Nephron progenitor cell (in vitro differentiated cells): ENCODE results near the gene DOCK3.

ENCODE experiments used
- DNase-seq: peaks from one replicate; pipeline ENCODE4 v3.0.0; 2021
- H3K27ac Mint-ChIP-seq: 2 replicates; pipeline ENCODE4 v1.8.0; 2021; ENCODE audit warnings: mild to moderate bottlenecking, moderate library complexity, mixed read lengths
- H3K27me3 Mint-ChIP-seq: 2 replicates; pipeline ENCODE4 v1.8.0; 2021; ENCODE audit warnings: mild to moderate bottlenecking, low read depth, mixed read lengths; ENCODE audit not compliant: poor library complexity
- H3K36me3 Mint-ChIP-seq: 2 replicates; pipeline ENCODE4 v1.8.0; 2021; ENCODE audit warnings: low read depth, mixed read lengths
- H3K4me1 Mint-ChIP-seq: 2 replicates; pipeline ENCODE4 v1.8.0; 2021; ENCODE audit warnings: mixed read lengths
- H3K4me3 Mint-ChIP-seq: 2 replicates; pipeline ENCODE4 v1.8.0; 2021; ENCODE audit warnings: mild to moderate bottlenecking, moderate library complexity, mixed read lengths
- H3K9me3 Mint-ChIP-seq: 2 replicates; pipeline ENCODE4 v1.8.0; 2021; ENCODE audit warnings: mild to moderate bottlenecking, moderate library complexity, mixed read lengths
- CTCF ChIP-seq: fragments of 200-600 bp; sonication (generic); IDR thresholded peaks from 2 replicates; pipeline ENCODE4 v1.5.0; 2021; ENCODE audit warnings: antibody characterized with exemption

Gene DOCK3

DNA sequence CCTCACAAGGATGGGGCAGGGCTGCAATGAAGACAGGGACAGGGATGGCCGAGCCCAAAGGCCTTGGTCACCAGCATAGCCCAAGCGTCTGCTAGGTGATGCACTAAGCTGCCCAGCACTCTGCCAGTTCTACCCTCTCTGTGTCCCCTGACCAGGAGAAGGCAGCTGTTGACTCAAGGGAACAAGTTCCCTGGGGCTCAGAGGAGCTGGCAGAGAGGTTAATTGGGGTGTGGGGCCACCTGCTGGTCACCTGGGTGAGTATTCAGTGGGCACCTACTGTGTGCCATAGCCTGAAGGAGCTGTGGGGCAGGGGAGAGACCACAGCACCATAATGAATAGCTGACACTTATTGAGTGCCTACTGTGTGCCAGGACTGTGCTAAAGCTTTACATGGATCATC is 22.0 kb upstream of the DOCK3 start:
- Mint-ChIP-seq H3K27ac (no peak overlapping the region), H3K4me1 (peaks cover 23% of the 10 kb centered on the region), H3K9me3 (no peaks in the 10 kb centered on the region), H3K27me3 (peaks cover 6% of the 10 kb centered on the region), H3K36me3 (no peaks in the 10 kb centered on the region), H3K4me3 (no peak overlapping the region)
- TF ChIP-seq CTCF, result peak; percentile 7
- peak; percentile 23 for DNase-seq

DNA sequence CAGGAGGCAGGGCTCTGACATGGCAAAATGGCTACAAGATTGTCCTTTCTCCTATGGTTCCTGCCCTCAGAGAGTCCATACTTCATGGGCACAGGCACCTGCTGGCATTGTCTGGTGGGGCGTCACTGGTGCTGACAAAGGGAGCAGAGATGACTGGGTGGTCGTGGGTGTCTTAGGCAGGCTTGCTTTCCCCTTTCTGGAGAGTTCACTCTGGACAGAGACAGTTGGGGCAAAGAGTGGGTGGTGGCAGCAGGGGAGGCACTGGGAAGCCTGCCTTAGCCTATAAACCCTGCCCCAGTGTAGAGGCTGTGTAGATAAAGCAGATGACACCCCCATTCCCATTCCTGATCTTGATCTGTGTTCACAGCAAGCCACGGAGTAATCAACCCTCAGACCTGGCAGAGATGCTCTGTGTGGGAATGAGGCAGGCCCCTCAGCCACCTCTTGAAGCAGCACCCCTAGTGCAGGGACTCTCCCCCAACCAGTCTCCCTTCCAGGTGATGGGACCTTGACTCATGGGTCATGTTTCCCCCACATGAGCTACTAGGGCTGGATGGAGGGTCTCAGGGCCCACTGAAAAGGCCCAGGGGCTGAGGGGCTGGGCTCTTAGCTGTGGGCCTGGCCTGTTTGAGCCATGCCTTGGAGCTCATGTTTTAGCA is 20.7 kb upstream of the DOCK3 start:
- no peaks in the 10 kb centered on the region for H3K9me3 Mint-ChIP-seq

DNA sequence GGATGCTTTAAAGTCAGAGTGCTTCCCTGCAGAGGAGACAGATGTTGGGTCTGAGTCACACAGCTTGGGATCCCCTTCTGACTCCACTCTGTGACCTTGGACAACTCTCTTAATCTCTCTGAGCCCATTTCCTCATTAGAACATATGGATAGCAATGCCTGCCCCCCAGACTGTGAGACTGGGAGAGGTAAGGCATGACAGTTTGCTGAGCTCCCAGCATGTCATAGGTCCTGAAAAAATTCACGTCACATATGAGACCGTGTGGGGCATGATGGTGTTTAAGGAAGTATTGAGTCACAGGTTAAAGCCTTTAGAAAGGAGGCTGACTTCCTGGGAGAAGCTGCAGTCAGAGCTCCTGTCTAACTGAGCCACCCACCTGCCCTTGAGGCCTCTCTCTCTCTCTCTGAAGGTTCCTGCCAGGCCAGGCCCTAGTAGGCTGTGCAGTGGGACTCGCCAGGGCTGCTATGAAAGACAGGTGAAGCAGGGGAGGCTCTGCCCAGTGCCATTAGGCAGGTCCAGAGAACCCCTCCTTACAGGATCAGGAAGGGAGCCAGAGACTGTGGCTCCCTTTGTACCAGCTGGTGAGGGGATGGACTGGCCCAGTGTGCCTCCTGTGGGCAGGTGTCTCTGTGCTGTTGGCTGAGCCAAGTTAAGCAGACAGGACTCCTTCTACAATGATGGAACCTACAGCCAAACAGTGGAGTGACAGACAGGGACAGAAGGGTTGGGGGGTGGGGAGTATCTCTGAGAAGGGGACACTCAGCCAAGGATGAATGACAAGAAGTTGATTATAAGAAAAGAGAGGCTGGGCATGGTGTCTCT is 19.5 kb upstream of the DOCK3 start:
- Mint-ChIP-seq H3K9me3 (no peaks in the 10 kb centered on the region), H3K4me1 (peaks cover 14% of the 10 kb centered on the region), H3K27me3 (peaks cover 10% of the 10 kb centered on the region), H3K4me3 (no peak overlapping the region), H3K27ac (no peak overlapping the region), H3K36me3 (no peaks in the 10 kb centered on the region)
- DNase-seq, result no peak
- no peak for TF ChIP-seq CTCF

More for the DNA sequence above, 20.7 kb upstream of the DOCK3 start:
- no peak overlapping the region for H3K4me3 Mint-ChIP-seq
- peaks cover 10% of the 10 kb centered on the region for H3K27me3 Mint-ChIP-seq
- no peak for TF ChIP-seq CTCF
- no peak overlapping the region for H3K27ac Mint-ChIP-seq
- H3K36me3 Mint-ChIP-seq, result no peaks in the 10 kb centered on the region
- H3K4me1 Mint-ChIP-seq, result peaks cover 18% of the 10 kb centered on the region
- DNase-seq, result no peak

DNA sequence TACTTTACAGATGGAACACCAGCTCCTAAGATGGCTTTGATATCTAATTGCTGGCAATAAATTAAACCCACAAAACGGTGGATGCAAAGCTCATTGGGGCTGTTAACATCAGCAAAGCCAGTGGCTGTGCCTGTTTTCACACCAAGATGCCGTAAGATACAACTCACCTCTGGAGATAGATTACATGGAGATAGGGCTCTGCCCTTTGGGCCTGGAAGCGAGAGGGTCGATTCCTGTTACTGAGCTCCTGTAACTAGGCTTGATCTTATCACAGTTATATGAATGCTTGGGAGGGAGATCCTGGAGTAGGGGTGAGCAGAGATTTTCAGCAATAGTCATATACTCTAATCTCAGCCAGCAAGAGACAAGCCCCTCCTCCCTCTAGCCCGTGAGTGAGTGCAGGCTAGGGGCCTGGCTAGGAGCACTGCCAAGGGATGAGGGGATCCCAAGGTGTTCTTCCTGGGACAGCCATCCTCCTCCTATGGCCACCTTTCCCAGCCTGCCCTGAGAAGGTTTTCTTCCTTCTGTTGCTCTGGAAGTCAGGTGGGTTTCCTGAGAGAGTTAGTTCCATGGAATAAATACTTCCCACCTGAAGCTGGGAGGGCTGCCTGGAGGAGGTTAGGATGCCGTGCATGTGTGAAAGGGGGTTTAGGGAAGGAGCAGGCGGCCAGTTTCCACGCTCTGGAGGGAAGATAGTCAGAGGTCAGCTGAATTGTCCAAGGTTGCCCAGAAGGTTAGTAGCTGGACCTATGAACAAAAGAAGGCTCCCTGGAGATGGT is 18.1 kb upstream of the DOCK3 start:
- no peak overlapping the region for H3K27ac Mint-ChIP-seq
- TF ChIP-seq CTCF, result no peak
- DNase-seq, result no peak
- H3K27me3 Mint-ChIP-seq, result peaks cover 10% of the 10 kb centered on the region
- H3K4me3 Mint-ChIP-seq, result no peak overlapping the region
- H3K9me3 Mint-ChIP-seq, result no peaks in the 10 kb centered on the region
- peaks cover 10% of the 10 kb centered on the region for H3K4me1 Mint-ChIP-seq
- H3K36me3 Mint-ChIP-seq, result no peaks in the 10 kb centered on the region

DNA sequence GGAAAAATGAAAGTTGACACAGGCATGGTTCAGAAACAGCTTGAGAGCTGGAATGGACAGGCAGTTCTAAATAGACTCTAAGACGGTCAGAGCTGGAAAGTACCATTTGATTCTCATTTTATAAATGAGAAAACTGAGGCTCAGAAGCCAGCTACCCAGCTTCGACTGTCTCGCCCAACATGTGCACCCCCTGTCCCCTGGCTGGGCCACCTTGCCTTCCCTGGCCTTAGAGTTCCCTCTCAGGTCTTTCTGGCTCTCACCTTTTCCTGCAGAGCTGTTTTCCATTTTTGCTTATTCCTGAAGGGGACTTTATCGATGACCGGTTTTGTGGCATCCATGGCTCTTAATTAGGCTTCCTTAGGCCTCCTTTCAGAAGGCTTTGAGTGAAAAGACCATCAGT is 17.3 kb upstream of the DOCK3 start:
- H3K9me3 Mint-ChIP-seq, result no peaks in the 10 kb centered on the region
- no peak overlapping the region for H3K27ac Mint-ChIP-seq
- no peaks in the 10 kb centered on the region for H3K36me3 Mint-ChIP-seq
- TF ChIP-seq CTCF, result no peak
- H3K27me3 Mint-ChIP-seq, result peaks cover 10% of the 10 kb centered on the region
- DNase-seq, result no peak
- H3K4me1 Mint-ChIP-seq, result peaks cover 7% of the 10 kb centered on the region
- H3K4me3 Mint-ChIP-seq, result no peak overlapping the region
